GM21367 (cell line): ENCODE data around the gene MARCHF6.
A peak's percentile ranks its signal among the peaks of the same experiment; 100 is the strongest.
"Not testable (repeated sequence)": the region's sequence is repeated elsewhere in the genome, so short reads cannot be mapped to it uniquely, and the experiment has no call there.

ENCODE experiments used
- ATAC-seq: cut with Tn5 transposase; IDR thresholded peaks from one replicate; pipeline ENCODE4 v1.9.1; 2021; ENCODE audit not compliant: unreplicated experiment

The MARCHF6 gene

DNA sequence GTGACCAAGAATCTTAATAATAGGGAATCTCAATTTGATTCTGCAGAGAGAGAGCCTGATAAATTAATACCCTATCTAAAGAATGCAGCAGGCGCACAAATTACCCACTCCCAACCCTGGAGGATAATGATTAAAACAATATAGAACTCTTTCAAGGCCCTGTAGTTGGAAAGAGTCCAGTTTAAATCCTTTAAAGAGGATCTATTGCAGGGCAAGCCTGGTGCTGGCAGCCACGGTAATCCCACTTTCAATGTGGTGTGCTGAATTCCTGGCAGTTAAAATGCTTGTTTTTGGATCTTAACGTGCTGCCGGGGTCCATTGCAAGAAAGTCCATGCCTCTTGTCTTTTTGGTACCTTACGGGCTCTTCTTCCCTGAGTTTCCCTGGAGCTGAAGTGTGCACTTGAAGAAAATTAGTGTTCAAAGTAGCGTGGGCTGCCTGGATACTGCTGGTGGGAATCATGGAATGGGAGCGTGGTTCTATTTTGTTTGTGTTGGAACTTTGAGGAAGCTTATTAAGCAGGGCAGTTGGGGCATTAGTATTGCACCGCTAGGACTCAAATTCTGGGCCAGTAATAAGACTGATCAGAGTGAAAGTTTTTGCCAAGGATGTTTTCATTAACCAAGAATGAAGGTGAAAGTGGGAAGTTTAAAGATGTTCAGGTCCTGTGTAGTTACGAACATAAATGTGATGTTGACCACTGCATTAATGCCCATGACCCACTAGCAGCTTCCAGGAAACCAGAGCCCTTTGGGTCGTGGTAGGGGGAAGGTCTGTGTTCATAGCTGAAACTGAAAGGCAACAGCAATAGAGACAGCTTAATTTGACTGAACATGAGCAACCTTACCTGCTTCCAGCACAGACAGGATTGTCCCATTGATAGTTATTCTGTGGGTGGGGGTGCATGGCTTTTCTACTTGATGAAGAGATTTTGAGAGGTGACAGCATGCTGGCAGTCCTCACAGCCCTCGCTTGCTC, 20.8 kb downstream of the MARCHF6 start:
- ATAC-seq: no peak

DNA sequence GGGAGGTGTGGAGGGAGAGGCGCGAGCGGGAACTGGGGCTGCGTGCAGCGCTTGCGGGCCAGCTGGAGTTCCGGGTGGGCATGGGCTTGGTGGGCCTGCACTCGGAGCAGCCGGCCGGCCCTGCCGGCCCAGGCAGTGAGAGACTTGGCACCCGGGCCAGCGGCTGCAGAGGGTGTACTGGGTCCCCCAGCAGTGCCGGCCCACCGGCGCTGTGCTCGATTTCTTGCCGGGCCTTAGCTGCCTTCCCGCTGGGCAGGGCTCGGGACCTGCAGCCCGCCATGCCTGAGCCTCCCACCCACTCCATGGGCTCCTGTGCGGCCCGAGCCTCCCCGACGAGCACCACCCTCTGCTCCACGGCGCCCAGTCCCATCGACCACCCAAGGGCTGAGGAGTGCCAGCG, 21.7 kb downstream of the MARCHF6 start:
- not testable (repeated sequence) for ATAC-seq

DNA sequence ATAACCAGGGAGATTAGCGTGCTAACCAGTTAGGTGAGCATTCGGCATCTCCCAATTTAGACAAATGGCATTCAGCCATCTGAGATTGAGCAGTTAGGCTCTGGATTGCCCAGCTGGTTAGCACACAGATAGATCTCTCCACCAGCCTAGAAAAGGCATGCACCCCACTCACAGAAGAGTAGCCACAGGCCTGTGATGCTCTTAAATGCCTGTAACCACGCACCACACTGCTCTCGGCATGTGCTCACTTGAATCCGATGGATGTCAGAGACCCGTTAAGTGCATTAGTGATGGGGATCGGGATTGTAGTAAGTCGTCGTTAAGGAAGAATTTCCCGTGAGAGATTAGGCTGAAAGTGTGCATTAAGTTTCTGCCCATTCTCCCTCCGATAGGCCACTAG, 23.0 kb downstream of the MARCHF6 start:
- ATAC-seq: no peak

DNA sequence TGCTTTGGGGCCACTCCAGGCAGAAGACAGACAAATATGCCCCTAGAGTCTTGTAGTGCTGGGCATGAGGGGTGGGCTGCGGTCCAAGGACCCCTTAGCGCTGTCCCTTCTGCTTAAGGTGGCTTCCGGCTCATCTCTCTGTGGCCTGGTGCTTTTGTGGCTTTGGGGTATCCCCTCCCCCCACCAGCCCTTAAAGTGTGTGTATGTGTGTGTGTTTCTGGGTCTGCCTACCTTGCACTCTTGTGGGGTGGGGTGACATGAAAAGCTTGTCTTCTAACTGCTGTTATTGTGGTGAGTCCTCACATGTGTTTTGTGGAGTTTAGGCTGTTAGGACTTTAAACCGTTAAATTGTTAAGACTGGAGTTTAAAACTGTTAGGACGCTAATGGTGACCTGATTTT, 23.6 kb downstream of the MARCHF6 start:
- no peak for ATAC-seq

DNA sequence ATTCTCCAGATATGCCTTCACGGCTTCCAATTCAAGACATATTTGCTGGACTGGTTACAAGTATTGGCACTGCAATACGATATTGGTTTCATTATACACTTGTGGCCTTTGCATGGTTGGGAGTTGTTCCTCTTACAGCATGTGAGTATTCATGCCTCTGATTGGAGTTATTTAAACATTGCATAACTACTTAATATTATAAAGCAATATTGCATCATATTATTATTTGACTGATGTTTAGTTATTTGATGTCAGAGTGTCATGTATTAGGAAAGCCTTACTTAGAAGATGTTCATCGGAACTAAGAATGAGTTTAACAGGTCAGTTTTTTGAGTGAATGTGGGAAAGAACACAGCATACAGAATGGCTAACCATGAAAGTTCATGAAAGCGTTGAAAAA, 28.3 kb downstream of the MARCHF6 start:
- ATAC-seq: no peak

DNA sequence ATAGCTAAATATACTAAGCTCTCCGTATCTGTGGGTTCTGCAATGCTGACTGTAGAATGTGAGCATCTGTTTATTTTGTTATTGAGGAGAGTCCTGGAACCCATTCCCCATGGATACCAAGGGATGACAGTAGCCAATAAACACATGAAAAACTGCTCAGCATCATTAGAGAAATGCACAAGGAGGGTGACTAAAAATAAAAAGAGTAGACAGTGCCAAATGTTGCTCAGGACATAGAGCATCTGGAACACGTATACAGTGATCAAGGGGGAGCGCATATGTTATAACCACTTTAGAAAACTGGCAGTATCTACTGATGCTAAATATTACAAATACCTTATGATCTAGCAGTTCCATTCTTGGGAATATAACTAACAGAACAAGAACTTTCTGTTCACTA, 31.0 kb downstream of the MARCHF6 start:
- no peak for ATAC-seq

DNA sequence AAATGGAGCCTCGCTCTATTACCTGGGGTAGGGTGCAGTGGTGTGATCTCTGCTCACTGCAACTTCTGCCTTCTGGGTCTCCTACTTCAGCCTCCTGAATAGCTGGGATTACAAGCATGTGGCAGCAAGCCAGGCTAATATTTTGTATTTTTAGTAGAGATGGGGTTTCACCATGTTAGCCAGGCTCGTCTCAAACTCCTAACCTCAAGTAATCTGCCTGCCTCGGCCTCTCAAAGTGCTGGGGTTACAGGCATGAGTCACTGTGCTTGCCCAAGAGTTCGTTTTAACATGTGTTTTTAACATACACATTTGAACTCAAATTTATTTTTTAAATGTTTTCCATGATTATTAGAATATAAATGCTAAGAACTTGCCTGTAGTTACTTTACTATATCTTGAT, 34.2 kb downstream of the MARCHF6 start:
- ATAC-seq: no peak

DNA sequence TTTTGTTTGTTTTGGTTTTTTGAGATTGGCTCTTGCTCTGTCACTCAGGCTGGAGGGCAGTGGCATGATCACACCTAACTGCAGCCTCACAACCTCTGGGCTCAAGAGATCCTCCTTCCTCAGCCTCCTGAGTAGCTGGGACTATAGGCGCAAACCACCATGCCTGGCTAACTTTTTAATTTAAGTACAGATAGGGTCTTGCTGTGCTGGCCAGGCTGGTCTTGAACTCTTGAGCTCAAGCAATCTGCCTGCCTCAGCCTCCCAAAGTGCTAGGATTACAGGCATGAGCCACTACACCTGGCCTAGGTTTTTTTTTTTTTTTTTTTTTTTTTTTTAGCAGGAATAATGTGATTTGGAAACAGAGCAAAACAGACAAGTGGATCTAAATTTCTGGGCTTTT, 37.6 kb downstream of the MARCHF6 start:
- ATAC-seq: no peak

DNA sequence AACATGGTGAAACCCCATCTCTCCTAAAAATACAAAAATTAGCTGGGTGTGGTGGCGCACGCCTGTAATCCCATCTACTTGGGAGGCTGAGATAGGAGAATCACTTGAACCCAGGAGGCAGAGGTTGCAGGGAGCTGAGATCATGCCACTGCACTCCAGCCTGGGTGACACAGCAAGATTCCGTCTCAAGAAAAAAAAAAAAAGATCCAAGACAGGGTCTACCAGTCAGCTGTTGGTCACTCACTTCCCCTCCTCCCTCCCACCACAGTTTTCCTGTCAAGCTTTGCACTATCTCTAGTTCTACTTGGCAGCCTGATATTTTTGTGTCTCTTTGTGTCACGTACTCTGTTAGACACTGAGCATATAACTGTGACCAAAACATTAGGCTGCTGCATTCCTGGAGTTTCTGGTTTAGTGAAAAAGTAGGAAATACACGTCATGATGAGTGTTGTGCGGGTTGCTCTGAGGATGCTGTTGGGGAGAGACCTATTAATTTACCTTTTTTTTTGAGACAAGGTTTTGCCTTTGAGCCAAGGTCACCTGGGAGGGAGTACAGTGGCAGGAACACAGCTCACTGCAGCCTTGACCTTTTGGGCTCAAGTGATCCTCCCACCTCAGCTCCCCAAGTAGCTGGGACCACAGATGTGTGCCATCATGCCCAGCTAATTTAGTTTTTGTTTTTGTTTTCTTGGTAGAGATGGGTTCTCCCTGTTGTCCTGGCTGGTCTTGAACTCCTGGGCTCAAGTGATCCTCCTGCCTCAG, 39.3 kb downstream of the MARCHF6 start:
- not testable (repeated sequence) for ATAC-seq

DNA sequence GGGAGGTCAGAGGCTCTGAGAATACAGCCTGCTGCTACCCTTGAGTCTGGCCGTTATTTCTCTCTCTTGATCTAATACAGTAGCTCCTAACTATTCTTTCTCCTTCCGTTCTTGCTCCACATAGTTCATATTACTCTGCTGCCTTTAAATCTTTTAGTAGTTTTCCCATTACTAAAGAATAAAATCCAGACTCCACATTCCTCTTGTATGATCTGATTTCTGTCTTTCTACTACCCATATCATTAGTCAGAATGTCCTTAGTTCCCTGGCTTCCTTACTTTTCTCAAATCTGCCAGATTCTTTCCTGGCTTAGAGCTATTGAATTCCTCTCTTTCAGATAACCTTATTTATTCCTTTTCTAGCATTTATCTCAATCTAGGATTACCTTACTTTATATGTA, 40.0 kb downstream of the MARCHF6 start:
- ATAC-seq: no peak

DNA sequence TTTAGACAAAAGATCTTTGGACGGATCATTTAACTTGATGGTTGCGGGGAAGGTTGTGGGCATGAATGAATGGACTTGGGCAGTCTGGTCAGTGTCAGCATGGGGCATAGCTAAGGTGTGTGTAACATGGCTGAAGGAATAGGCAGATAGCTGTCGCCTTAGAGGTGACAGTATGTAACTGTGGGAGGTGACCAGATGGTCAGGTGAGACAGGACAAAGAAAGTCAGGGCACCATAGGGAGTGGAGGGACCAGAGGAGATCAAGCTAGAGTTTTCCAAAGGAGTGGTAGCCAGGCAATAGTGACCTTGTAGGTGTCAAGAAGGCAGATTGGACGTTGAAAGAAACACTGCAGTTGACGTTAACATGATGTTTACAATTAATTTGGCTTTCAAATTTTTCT, 43.1 kb downstream of the MARCHF6 start:
- no peak for ATAC-seq

DNA sequence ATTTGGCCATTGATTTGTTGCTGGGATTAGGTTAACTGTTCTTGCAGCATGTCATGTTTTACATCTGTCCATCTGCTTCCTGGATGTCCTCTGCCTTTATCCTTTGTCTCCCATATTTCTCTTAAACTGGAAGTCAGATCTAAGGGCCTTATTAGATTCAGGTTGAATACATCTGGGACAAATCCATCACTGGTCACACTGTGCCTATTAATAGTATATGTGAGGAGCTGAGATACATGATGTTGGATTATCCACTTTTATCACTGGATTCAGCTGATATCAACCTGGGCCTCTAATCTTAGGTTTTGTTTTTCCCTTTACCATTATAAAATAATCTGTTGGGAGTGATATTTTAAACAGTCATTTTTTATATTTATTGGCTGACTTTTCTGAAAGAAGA, 46.3 kb downstream of the MARCHF6 start:
- no peak for ATAC-seq

DNA sequence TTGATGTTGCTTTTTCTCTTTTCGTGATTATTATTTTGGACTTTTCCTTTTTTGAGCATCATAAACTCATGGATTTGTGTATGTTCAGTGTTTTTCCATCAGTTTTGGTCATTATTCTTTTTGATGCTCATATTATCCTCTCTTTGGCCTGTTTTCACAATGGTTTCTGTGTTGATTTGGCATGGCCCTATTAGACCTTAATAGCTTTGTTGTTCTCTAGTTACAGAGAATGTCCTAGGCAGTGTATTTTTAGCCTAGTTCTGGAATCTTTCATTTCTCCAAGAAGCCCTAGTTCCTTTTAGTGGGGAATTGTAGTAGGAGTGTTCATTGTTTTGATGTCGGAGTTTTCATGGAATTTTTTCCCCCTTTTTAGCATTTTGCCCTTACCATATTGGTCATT, 46.9 kb downstream of the MARCHF6 start:
- no peak for ATAC-seq

DNA sequence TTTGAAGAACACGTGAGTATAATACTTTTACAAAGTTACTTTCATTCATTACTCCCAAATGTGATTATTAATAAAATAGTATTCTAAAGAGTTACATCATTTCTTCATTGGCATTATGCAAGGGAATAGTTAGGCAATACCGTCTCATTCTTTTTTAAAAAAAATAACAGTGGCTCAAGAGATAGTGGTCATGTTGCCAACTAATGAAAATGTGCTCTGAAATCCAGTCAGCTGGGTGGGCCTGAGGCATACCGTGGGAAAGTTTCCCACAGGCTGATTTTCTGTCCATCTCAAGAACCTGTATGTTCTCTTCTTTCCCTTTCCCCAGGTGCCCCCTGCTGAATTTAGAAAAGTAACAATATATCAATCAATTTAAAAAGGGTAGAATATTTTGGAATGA, 47.3 kb downstream of the MARCHF6 start:
- no peak for ATAC-seq

DNA sequence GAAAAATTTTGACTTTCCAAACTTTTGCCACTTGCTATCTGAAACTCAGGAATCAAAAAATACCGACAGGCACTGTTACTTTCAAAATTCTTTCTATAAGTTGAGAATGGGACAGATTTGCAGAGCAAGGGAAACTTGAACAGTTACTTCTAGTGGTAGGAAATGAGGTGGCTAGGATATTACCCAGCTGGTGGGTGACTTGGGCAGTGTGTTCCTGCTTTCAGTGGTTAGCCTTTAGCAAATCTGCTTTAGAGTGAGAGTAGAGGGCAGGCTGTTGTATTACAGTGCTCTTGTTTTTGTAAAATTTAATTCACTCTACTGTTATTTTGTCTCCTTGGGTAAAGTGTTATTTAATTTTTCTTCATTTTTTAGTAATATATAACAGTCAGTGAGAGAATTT, 48.0 kb downstream of the MARCHF6 start:
- ATAC-seq: peak; percentile 82
